Testis (tissue), 3 donors: ENCODE measurements around the gene KLHL3. TPM values are rescaled to one million over a fixed set of nuclear protein-coding genes. Genes with fewer than 3 reads are reported as not detected.
A peak's percentile ranks its signal among the peaks of the same experiment; 100 is the strongest.

Experiments
- DNase-seq: peaks from one replicate; pipeline ENCODE4 v3.0.0-alpha.2; 2019
- H3K27ac ChIP-seq, 2 donors: fragments of 200-600 bp; sonication (generic); one replicate each; pipeline ENCODE4 v1.5.1; 2019
- H3K27me3 ChIP-seq: fragments of 200-600 bp; sonication (generic); one replicate; pipeline ENCODE4 v1.5.1; 2019
- H3K36me3 ChIP-seq: fragments of 200-600 bp; sonication (generic); one replicate; pipeline ENCODE4 v1.5.1; 2017; ENCODE audit warnings: low read depth; ENCODE audit errors: missing control alignments
- H3K4me1 ChIP-seq: fragments of 200-600 bp; sonication (generic); one replicate; pipeline ENCODE4 v1.5.1; 2019
- H3K4me3 ChIP-seq, 2 donors: fragments of 200-600 bp; sonication (generic); one replicate each; pipeline ENCODE4 v1.5.1; 2017 to 2019
- H3K9me3 ChIP-seq: fragments of 200-600 bp; sonication (generic); one replicate; pipeline ENCODE4 v1.5.1; 2017
- POLR2A ChIP-seq: fragments of 450-650 bp; IDR thresholded peaks from one replicate; pipeline ENCODE4 v1.6.1; 2017; ENCODE audit warnings: antibody characterized with exemption, mild to moderate bottlenecking, moderate library complexity
- WGBS, 2 donors: methylation state at CpG; one replicate each; pipeline ENCODE4 v1.1.5; 2018; 5-methylcytosine and 5-hydroxymethylcytosine counted together
- intact Hi-C: fragments of 100-400 bp; cut with DNase I; formaldehyde crosslinking; loops from one replicate; pipeline ENCODE4 v1.15.1; 2023; ENCODE audit warnings: low total_unique reads
- polyA plus RNA-seq: library from polyadenylated mRNA; stranded (reverse); fragments of 350-450 nt; fragmentation: Illumina TruSeq; extraction: RNeasy Lipid Tissue Mini Kit (QIAGEN cat#74804); gene quantifications from one replicate; pipeline ENCODE4 v1.2.3, GENCODE V29; 2014; ENCODE audit warnings: low read depth, low replicate concordance; ENCODE audit not compliant: insufficient read depth
- total RNA-seq, 2 donors: library from RNA; depleted of rRNA; stranded (reverse); fragments of >200 nt; gene quantifications; one replicate each; pipeline ENCODE4 v1.2.3, GENCODE V29; 2016
- TF ChIP-seq, protein P1 (sequence below), 3 experiments: fragments of 450-650 bp in 2 of 3; fragments of 200-600 bp in 1 of 3; sonication (generic) in 1 of 3; IDR thresholded peaks; one replicate each; pipeline ENCODE4 v1.5.1; 2016 to 2019; ENCODE audit warnings: antibody characterized with exemption in 3 of 3, mild to moderate bottlenecking in 2 of 3, moderate library complexity in 1 of 3

Gene KLHL3
- total and polyA plus RNA-seq, 3 donors from 2014 or later, result 13.7 to 35.0 (median 26.2) TPM

- no peaks in the 10 kb centered on the region for H3K9me3 ChIP-seq
- no peak overlapping the region for H3K27ac ChIP-seq
- no peak for TF ChIP-seq POLR2A
- TF ChIP-seq, protein P1, sequence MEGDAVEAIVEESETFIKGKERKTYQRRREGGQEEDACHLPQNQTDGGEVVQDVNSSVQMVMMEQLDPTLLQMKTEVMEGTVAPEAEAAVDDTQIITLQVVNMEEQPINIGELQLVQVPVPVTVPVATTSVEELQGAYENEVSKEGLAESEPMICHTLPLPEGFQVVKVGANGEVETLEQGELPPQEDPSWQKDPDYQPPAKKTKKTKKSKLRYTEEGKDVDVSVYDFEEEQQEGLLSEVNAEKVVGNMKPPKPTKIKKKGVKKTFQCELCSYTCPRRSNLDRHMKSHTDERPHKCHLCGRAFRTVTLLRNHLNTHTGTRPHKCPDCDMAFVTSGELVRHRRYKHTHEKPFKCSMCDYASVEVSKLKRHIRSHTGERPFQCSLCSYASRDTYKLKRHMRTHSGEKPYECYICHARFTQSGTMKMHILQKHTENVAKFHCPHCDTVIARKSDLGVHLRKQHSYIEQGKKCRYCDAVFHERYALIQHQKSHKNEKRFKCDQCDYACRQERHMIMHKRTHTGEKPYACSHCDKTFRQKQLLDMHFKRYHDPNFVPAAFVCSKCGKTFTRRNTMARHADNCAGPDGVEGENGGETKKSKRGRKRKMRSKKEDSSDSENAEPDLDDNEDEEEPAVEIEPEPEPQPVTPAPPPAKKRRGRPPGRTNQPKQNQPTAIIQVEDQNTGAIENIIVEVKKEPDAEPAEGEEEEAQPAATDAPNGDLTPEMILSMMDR (IDR thresholded peaks at IDR 0.05), result no peak
- intact Hi-C loops, result no loop called here
- H3K36me3 ChIP-seq, result no peaks in the 10 kb centered on the region
- no peak for DNase-seq
- 90 to 95% methylated on average over 3 of the region's 3 CpGs for WGBS, 2 donors
- no peaks in the 10 kb centered on the region for H3K27me3 ChIP-seq
- H3K4me1 ChIP-seq, result peaks cover 31% of the 10 kb centered on the region
- no peak overlapping the region for H3K4me3 ChIP-seq
Observed at GRCh38 chr5:137627706-137628105, 108.2 kb downstream of the KLHL3 start.

GRCh38 chr5:137627293-137627692, 108.6 kb downstream of the KLHL3 start:
- TF ChIP-seq, protein P1 (IDR thresholded peaks at IDR 0.05), result no peak
- no peak for TF ChIP-seq POLR2A
- H3K9me3 ChIP-seq, result no peaks in the 10 kb centered on the region
- intact Hi-C loops, result no loop called here
- no peak for DNase-seq
- 67 to 74% methylated on average over 2 to 3 of the region's 3 CpGs for WGBS, 2 donors
- no peak overlapping the region for H3K27ac ChIP-seq
- peaks cover 35% of the 10 kb centered on the region for H3K4me1 ChIP-seq
- H3K27me3 ChIP-seq, result no peaks in the 10 kb centered on the region
- no peaks in the 10 kb centered on the region for H3K36me3 ChIP-seq
- H3K4me3 ChIP-seq, result no peak overlapping the region

DNA sequence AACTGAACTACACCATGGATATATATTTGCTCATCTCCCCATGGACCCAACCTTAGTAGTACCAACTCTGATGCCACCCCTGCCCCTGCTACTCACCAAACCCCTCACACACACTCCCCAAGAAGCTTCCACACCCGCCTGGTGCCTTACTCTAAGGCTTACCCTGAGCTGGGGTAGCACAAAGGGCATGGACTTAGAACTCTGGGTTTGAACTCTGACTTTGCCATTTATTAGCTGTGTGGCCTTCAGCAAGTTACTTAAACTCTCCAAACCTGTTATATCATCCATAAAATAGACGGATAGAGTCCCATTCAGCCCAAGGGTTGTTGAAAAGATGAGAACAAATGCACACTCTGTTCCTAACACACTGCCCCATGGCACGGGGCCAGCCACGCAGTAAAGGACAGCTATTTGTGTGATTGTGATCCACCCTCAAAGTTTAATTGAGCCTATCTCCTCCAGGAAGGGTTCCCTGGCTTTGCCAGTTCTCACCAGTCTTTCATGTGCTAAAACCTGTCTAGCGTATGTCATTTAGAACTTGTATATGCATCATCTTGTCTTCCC, 111.0 kb downstream of the KLHL3 start:
- TF ChIP-seq POLR2A, result no peak
- TF ChIP-seq, protein P1 (IDR thresholded peaks at IDR 0.05), result no peak
- Histone ChIP-seq H3K4me1 (peaks cover 38% of the 10 kb centered on the region), H3K27me3 (no peaks in the 10 kb centered on the region), H3K36me3 (no peaks in the 10 kb centered on the region), H3K9me3 (no peaks in the 10 kb centered on the region), H3K27ac (peak overlapping the region in 1 of 2 donors; percentile 10), H3K4me3 (no peak overlapping the region)
- 53 to 60% methylated on average over 5 of the region's 5 CpGs for WGBS, 2 donors
- DNase-seq, result peak; percentile 39
- intact Hi-C loops, result no loop called here

DNA sequence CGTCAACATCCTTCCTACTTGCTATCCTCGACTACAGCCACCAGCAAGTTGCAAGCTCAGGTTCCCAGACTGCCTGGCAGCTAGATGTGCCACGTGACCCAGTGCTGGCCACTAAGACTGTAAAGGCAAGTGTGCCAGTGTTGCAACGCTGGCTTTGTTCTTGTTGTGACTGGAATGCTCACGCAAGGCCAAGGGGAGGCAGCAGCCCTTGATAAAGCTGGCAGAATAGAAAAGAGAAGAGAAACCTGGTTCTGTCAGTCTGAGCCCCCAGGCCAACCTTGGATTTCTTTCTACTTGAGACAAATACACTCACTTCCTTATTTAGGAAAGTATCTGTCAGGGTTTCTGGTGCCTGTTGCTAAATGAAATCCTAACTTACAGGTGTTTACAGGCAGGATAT, 113.0 kb downstream of the KLHL3 start:
- H3K36me3 ChIP-seq, result no peaks in the 10 kb centered on the region
- H3K4me3 ChIP-seq, result no peak overlapping the region
- no peaks in the 10 kb centered on the region for H3K27me3 ChIP-seq
- H3K9me3 ChIP-seq, result no peaks in the 10 kb centered on the region
- WGBS, 2 donors, result 62 to 73% methylated on average over 5 of the region's 5 CpGs
- TF ChIP-seq POLR2A, result no peak
- TF ChIP-seq, protein P1 (IDR thresholded peaks at IDR 0.05), result no peak
- peak; percentile 94 for DNase-seq
- H3K27ac ChIP-seq, result peak overlapping the region; percentile 64 to 70
- H3K4me1 ChIP-seq, result peaks cover 39% of the 10 kb centered on the region
- intact Hi-C loops, result no loop called here
